Gastroesophageal sphincter (tissue), 4 donors: ENCODE measurements around the gene SFSWAP. TPM values are rescaled to one million over a fixed set of nuclear protein-coding genes. Genes with fewer than 3 reads are reported as not detected.

Experiments
- ATAC-seq: fragments of 150-250 bp; one replicate; pipeline ENCODE4 v1.9.1; 2016; ENCODE audit warnings: mild to moderate bottlenecking, moderate library complexity
- H3K27ac ChIP-seq, 4 donors: fragments of 200-600 bp; sonication (generic) in 3 of 4; 1 replicate in 3 of 4; 2 replicates in 1 of 4; pipeline ENCODE4 v1.5.1; 2016 to 2019
- H3K27me3 ChIP-seq: fragments of 200-600 bp; sonication (generic); one replicate; pipeline ENCODE4 v1.5.1; 2019
- H3K36me3 ChIP-seq, 2 donors: fragments of 200-600 bp; sonication (generic); one replicate each; pipeline ENCODE4 v1.5.1; 2019; ENCODE audit warnings: control low read depth in 1 of 2
- H3K4me1 ChIP-seq, 3 donors: fragments of 200-600 bp; sonication (generic); 1 replicate in 2 of 3; 2 replicates in 1 of 3; pipeline ENCODE4 v1.5.1; 2016 to 2019; ENCODE audit warnings: control low read depth in 2 of 3
- H3K4me3 ChIP-seq, 2 donors: fragments of 200-600 bp; sonication (generic); one replicate each; pipeline ENCODE4 v1.5.1; 2019; ENCODE audit warnings: mild to moderate bottlenecking in 1 of 2, moderate library complexity in 1 of 2
- H3K9me3 ChIP-seq, 3 donors: fragments of 200-600 bp; sonication (generic); one replicate each; pipeline ENCODE4 v1.5.1; 2017 to 2019; ENCODE audit warnings: control low read depth in 2 of 3
- EP300 ChIP-seq: sonication (generic); formaldehyde crosslinking; IDR thresholded peaks from one replicate; pipeline ENCODE4 v1.6.1; 2017; ENCODE audit warnings: antibody characterized with exemption, mild to moderate bottlenecking
- POLR2A ChIP-seq, 2 donors: fragments of 450-650 bp; IDR thresholded peaks; one replicate each; pipeline ENCODE4 v1.6.1; 2017; ENCODE audit warnings: antibody characterized with exemption in 2 of 2, mild to moderate bottlenecking in 2 of 2, moderate library complexity in 1 of 2
- POLR2AphosphoS5 ChIP-seq: sonication (generic); formaldehyde crosslinking; IDR thresholded peaks from one replicate; pipeline ENCODE4 v1.6.1; 2017; ENCODE audit warnings: antibody characterized with exemption
- WGBS, 2 donors: methylation state at CpG; one replicate each; pipeline ENCODE4 v1.1.5; 2018; ENCODE audit warnings: low coverage in 1 of 2; 5-methylcytosine and 5-hydroxymethylcytosine counted together
- total RNA-seq, 4 donors: library from RNA; depleted of rRNA; stranded (reverse); fragments of >200 nt; gene quantifications; one replicate each; pipeline ENCODE4 v1.1.0, GENCODE V29; 2016
- TF ChIP-seq, protein P1 (sequence below), 4 experiments: fragments of 200-600 bp in 2 of 4; fragments of 450-650 bp in 2 of 4; sonication (generic) in 1 of 4; IDR thresholded peaks; one replicate each; pipeline ENCODE4 v1.5.1; 2017 to 2019; ENCODE audit warnings: antibody characterized with exemption in 4 of 4, mild to moderate bottlenecking in 2 of 4, moderate library complexity in 2 of 4

Gene SFSWAP
- total RNA-seq, 4 donors from 2014 or later: 22.4 to 50.4 (median 32.5) TPM

DNA sequence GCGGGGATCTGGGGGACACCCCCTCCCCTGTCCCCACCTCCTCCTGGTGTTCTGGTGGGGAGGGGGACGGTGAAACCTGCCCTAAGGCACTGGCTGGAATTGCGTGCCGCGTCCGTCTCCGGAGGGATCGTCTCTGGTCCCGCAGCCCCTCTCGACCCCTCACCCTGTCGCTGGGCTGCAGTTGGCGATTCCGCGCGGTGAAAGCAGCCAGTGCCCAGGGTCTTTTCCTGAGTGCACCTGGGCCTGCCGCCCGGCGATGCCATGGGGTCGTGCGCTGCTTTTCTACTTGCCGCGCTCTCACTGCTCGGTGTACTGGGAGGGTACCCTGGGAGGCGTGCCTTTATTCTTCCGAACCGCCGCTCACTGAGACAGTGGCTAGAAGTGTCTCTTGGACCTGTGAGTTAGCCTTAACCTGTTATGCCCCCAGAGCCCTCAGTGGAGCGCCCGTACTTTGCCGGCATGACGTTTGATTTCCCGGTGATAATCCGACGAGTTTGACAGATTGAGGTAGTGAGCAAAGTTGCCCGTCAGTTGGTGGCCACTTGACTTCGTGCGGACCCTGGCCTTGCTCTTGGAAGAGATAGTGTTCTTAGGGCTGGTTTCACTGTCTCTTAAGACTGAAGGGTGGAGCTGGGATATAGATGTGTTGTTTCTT is 788 bp downstream of the SFSWAP start:
- TF ChIP-seq EP300: no peak
- no peak for TF ChIP-seq POLR2A (IDR thresholded peaks at IDR 0.05)
- TF ChIP-seq, protein P1, sequence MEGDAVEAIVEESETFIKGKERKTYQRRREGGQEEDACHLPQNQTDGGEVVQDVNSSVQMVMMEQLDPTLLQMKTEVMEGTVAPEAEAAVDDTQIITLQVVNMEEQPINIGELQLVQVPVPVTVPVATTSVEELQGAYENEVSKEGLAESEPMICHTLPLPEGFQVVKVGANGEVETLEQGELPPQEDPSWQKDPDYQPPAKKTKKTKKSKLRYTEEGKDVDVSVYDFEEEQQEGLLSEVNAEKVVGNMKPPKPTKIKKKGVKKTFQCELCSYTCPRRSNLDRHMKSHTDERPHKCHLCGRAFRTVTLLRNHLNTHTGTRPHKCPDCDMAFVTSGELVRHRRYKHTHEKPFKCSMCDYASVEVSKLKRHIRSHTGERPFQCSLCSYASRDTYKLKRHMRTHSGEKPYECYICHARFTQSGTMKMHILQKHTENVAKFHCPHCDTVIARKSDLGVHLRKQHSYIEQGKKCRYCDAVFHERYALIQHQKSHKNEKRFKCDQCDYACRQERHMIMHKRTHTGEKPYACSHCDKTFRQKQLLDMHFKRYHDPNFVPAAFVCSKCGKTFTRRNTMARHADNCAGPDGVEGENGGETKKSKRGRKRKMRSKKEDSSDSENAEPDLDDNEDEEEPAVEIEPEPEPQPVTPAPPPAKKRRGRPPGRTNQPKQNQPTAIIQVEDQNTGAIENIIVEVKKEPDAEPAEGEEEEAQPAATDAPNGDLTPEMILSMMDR (IDR thresholded peaks at IDR 0.05): no peak
- no peak for TF ChIP-seq POLR2AphosphoS5
- Histone ChIP-seq H3K27ac (peak overlapping the region in 3 of 4 donors; percentile 90 to 94 (median 93)), H3K4me3 (peak overlapping the region; percentile 67 to 90), H3K36me3 (peaks cover 10 to 29% of the 10 kb centered on the region in 2 donors), H3K27me3 (no peaks in the 10 kb centered on the region), H3K9me3 (no peaks in the 10 kb centered on the region), H3K4me1 (peaks cover 0 to 32% (median 13%) of the 10 kb centered on the region in 3 donors)
- 0% methylated on average over 1 to 3 of the region's 37 CpGs for WGBS, 2 donors
- ATAC-seq: no peak

DNA sequence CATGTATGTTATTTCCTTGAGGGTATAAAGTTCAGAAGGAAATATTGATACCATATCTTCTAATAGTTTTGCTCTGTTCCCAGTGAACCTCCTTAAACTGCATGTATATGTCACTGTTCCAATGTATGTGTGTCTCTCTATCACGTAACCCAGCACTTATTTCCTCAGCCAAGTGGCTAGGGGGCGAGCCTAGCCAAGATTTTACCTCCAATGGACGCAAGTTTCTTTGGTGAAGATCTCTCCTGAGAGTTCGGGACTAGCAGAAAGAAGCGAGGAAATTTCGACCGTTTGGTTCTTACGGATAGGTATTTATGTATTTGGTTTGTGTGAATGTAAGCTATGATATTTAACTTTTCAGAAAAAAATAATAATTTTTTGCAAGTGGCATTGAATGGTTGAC is 2.5 kb downstream of the SFSWAP start:
- peaks cover 10 to 45% of the 10 kb centered on the region in 2 donors for H3K36me3 ChIP-seq
- ATAC-seq: no peak
- WGBS, 2 donors: 81 to 88% methylated on average over 7 to 8 of the region's 8 CpGs
- H3K9me3 ChIP-seq: no peaks in the 10 kb centered on the region
- H3K27me3 ChIP-seq: no peaks in the 10 kb centered on the region
- H3K4me3 ChIP-seq: no peak overlapping the region
- no peak overlapping the region for H3K27ac ChIP-seq
- no peak for TF ChIP-seq POLR2A (IDR thresholded peaks at IDR 0.05)
- no peak for TF ChIP-seq POLR2AphosphoS5
- TF ChIP-seq, protein P1 (IDR thresholded peaks at IDR 0.05): no peak
- TF ChIP-seq EP300: no peak
- peaks cover 0 to 32% (median 13%) of the 10 kb centered on the region in 3 donors for H3K4me1 ChIP-seq

DNA sequence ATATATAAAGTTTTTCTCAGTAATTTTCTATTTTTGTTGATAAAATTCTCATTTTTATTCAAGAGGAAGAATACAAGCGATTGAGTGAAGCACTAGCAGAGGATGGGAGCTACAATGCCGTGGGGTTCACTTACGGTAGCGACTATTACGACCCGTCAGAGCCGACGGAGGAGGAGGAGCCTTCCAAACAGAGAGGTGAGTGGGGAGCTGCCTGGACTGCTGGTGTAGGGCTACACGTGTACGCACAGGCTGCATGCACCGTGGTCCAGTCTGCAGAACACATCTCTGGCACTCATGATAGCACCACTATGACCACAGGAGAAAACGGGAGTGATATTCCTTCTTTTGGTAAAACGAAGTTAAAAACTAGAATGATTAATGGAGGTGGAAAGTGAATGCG is 3.9 kb downstream of the SFSWAP start:
- Histone ChIP-seq H3K9me3 (no peaks in the 10 kb centered on the region), H3K27me3 (no peaks in the 10 kb centered on the region), H3K36me3 (peaks cover 16 to 60% of the 10 kb centered on the region in 2 donors), H3K4me3 (no peak overlapping the region), H3K27ac (no peak overlapping the region), H3K4me1 (peaks cover 0 to 32% (median 13%) of the 10 kb centered on the region in 3 donors)
- WGBS, 2 donors: 79 to 87% methylated on average over 9 to 14 of the region's 14 CpGs
- ATAC-seq: no peak
- TF ChIP-seq EP300 (no peak), POLR2AphosphoS5 (no peak), POLR2A (IDR thresholded peaks at IDR 0.05) (no peak)
- TF ChIP-seq, protein P1 (IDR thresholded peaks at IDR 0.05): no peak

DNA sequence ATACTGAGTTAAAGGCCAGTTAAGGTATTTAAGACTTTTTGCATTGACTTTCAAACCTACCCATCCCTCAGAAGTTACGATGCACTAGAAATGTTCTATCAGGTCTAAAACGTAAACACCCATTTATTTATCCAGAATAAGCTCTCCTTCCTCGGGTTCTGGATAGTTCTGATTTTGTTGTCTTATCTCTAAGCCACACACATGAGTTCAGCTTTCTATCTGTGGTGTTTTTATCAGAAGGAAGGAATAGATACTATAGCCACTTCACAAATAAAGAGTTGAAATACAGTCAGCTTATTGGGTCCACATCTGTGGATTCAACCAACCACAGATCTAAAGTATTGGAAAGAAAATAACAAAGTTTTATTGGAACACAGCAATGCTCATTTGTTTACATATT is 5.4 kb downstream of the SFSWAP start:
- H3K9me3 ChIP-seq: no peaks in the 10 kb centered on the region
- H3K4me3 ChIP-seq: no peak overlapping the region
- H3K36me3 ChIP-seq: peaks cover 20 to 75% of the 10 kb centered on the region in 2 donors
- H3K4me1 ChIP-seq: peaks cover 0 to 22% (median 8%) of the 10 kb centered on the region in 3 donors
- H3K27ac ChIP-seq: no peak overlapping the region
- H3K27me3 ChIP-seq: no peaks in the 10 kb centered on the region
- 70 to 74% methylated on average over 3 of the region's 3 CpGs for WGBS, 2 donors
- TF ChIP-seq, protein P1 (IDR thresholded peaks at IDR 0.05): no peak
- TF ChIP-seq POLR2AphosphoS5 (no peak), EP300 (no peak), POLR2A (IDR thresholded peaks at IDR 0.05) (no peak)
- ATAC-seq: no peak

DNA sequence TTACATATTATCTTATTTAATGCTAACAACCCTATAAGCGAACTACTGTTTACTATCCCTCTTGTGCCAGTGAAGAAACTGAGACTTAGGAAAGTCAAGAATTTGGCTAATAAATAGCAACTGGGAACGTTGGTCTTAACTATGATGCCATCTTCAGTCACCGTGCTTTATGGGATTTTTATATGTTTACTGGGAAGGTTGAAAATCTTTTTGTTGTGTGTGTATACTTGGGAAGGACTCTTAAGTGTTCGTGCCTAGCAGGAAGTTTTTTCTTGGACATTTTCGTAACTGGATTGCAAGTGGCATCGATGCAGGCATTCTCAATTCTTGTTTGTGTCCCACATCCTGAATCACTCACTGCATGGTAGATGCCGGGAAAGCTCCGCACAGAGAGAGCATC is 9.4 kb downstream of the SFSWAP start:
- Histone ChIP-seq H3K4me3 (no peak overlapping the region), H3K27me3 (no peaks in the 10 kb centered on the region), H3K9me3 (no peaks in the 10 kb centered on the region), H3K36me3 (peaks cover 20 to 98% of the 10 kb centered on the region in 2 donors), H3K4me1 (no peaks in the 10 kb centered on the region), H3K27ac (no peak overlapping the region)
- TF ChIP-seq, protein P1 (IDR thresholded peaks at IDR 0.05): no peak
- TF ChIP-seq EP300 (no peak), POLR2A (IDR thresholded peaks at IDR 0.05) (no peak), POLR2AphosphoS5 (no peak)
- 78 to 88% methylated on average over 7 to 8 of the region's 8 CpGs for WGBS, 2 donors
- no peak for ATAC-seq
